ENCODE data around the gene OPN1MW.

DNA sequence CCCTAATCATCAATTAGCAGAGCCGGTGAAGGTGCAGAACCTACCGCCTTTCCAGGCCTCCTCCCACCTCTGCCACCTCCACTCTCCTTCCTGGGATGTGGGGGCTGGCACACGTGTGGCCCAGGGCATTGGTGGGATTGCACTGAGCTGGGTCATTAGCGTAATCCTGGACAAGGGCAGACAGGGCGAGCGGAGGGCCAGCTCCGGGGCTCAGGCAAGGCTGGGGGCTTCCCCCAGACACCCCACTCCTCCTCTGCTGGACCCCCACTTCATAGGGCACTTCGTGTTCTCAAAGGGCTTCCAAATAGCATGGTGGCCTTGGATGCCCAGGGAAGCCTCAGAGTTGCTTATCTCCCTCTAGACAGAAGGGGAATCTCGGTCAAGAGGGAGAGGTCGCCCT, 41.7 kb upstream of the OPN1MW start:
- no peak for TF ChIP-seq POLR2AphosphoS5 (IDR thresholded peaks at IDR 0.05)
- TF ChIP-seq, protein P1, sequence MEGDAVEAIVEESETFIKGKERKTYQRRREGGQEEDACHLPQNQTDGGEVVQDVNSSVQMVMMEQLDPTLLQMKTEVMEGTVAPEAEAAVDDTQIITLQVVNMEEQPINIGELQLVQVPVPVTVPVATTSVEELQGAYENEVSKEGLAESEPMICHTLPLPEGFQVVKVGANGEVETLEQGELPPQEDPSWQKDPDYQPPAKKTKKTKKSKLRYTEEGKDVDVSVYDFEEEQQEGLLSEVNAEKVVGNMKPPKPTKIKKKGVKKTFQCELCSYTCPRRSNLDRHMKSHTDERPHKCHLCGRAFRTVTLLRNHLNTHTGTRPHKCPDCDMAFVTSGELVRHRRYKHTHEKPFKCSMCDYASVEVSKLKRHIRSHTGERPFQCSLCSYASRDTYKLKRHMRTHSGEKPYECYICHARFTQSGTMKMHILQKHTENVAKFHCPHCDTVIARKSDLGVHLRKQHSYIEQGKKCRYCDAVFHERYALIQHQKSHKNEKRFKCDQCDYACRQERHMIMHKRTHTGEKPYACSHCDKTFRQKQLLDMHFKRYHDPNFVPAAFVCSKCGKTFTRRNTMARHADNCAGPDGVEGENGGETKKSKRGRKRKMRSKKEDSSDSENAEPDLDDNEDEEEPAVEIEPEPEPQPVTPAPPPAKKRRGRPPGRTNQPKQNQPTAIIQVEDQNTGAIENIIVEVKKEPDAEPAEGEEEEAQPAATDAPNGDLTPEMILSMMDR (IDR thresholded peaks at IDR 0.05): no peak
